Bone marrow (tissue), 2 donors: ENCODE measurements around the gene COL26A1.

Experiments
- DNase-seq, 2 donors: peaks; one replicate each; lab custom pipeline; 2025; lab: John Stamatoyannopoulos, UW

The COL26A1 gene

DNA sequence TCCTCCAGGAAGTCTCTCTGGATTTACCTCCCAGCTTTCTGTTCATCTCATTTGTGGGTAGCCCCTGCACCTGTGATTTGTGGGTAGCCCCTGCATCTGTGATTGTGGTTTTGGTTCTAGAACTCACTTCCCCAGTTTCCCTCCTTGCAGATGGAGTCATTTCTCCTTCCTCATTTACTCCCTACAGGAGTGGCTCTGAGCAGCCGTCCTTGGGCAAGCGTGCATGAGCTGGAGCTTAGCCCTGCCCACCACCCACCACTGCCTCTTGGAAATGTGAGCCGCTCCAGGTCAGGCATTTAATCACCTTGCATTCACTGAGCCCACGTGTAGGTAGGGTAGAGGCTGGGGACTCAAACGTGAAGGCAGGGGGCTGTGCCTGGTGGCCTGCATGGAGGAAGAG is 8.2 kb downstream of the COL26A1 start:
- DNase-seq: peak in 1 of 2 donors; percentile 19

- DNase-seq: no peak
Measured at GRCh38 chr7:101373812-101374614, 11.3 kb downstream of the COL26A1 start.

DNA sequence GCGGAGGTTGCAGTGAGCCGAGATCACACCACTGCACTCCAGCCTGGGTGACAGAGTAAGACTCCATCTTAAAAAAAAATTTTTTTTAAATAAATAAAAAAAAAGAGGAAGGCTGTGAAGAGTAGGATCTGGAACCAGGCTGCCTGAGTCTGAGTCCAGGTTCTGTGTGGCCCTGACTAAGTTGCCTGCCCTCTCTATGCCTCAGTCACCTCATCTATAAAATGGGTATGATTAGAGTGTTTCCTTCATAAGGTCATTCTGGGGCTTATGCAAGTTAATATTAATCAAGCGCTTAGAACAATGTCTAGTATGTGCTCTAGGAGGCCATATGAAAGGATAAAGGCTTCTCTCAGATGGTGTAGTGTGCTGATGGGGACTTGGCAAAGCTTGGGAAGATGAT is 12.3 kb downstream of the COL26A1 start:
- DNase-seq: no peak

DNA sequence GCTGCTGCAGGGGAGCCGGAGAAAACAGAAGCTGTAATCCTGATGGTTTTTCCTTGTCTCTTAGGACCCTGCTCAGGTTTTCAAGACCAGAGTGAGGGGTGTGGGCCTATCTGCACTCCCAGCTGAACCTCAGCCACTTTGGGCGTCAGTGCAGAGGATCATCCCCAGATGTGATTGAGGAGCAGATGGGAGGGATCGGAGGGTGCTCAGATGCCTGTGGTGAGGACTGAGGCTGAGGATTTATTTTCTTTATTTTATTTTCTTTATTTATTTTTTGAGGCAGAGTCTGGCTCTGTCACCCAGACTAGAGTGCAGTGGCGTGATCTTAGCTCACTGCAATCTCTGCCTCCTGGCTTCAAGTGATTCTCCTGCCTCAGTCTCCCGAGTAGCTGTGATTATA is 13.9 kb downstream of the COL26A1 start:
- DNase-seq: no peak

DNA sequence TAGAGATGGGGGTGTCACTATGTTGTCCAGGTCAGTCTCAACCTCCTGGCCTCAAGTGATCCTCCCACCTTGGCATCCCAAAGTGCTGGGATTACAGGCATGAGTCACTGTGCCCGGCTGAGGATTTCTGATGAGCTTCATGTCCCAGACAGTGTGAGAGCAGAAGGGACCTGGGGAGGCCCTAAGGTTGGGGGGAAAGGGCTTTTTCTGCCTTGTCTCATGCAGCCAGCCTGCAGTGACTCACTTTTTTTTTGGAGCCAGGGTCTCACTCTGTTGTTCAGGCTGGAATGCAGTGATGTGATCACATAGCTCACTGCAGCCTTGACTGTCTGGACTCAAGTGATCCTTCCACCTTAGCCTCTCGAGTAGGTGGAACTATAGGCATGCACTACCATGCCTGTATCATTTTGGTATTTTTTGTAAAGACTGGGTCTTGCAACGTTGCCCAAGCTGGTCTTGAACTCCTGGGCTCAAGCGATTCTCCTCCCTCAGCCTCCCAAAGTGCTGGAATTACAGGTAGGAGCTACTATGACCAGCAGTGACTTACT is 14.6 kb downstream of the COL26A1 start:
- no peak for DNase-seq

DNA sequence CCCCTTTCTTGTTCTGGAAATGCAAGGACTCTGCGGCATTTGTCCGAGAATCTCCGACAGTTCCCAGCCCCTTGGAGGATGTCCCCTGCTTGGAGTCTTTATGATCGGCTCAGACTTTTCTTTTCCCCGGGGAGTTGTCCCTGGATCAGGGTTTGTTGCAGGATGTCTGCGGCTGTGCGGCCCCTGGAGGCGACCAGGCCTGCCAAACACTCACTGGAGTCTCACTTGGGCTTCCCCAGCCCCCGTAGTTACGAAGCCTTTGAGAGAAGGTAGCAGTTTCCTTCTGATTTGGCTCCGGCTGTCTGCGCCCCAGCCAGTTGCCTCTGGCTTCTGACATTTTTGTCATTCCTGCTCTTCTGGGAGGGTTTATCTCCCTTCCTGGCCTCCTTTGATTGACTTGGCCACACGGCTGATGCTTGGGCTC is 16.1 kb downstream of the COL26A1 start:
- no peak for DNase-seq

DNA sequence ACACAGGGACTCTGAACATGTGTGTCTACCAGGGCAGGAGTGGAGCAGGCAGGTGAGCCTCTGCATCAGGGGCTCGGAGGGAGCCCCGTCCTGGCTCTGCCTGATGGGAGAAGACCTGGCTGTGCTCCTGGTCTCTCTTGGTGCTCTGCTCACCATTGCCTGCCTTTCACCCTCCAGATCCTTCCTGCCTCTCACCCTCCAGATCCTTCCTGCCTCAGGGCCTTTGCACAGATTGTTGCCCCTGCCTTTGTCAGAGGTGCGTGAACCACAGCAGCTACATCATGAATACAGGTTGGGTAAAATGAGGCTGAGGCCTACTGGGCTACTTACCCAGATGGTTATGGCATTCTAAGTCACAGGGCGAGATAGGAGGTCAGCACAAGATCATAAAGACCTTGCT is 16.6 kb downstream of the COL26A1 start:
- no peak for DNase-seq

DNA sequence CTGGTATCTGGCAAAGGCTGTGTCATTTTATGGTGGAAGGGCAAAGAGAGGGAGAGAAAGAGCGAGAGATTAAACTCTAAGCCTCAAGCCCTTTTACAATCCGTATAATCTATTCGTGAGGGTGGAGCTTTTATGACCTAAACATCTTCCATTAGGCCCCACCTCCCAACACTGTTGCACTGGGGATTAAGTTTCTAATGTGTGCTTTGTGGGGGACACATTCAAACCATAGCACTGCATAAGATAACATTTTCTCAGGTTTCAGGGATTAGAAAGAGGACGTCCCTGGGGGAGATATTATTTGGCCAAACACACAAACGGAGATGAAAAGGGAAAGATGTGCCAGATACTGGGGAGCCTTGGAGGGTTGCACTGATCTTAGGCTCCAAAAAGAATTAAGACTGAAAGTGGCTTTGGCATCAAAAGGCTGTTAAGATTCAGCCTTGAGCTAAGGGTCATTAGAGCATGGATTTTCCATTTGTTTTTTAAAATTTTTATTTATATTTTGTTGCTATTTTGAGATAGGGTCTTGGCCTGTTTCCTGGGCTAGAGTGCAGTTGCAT is 19.0 kb downstream of the COL26A1 start:
- DNase-seq: no peak

- DNase-seq: no peak
Measured at GRCh38 chr7:101382937-101383336, 20.3 kb downstream of the COL26A1 start.

- DNase-seq: no peak
Measured at GRCh38 chr7:101386177-101386557, 23.5 kb downstream of the COL26A1 start.

- no peak for DNase-seq
Measured at GRCh38 chr7:101386558-101387231, 24.0 kb downstream of the COL26A1 start.

- peak in 1 of 2 donors; percentile 66 for DNase-seq
Measured at GRCh38 chr7:101390901-101391301, 28.2 kb downstream of the COL26A1 start.

DNA sequence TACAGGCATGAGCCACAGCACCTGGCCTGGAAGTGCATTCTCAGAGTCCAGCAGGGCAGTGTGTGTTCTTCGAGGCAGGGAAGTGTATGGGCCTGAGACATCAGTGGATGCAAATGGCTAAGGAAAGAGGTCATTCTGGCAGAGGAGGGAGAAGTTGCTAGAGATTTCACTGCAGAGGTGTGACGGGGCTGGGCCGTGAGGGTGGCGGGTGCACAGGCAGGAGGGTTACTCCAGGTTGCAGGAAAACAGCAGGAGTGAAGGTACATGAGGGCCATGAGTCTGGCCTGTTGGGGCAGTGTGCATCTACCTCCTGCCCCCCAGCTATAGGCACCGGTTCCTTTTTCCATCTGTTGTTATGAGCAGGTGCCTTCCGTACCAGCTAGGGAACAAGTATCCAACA is 29.3 kb downstream of the COL26A1 start:
- no peak for DNase-seq

DNA sequence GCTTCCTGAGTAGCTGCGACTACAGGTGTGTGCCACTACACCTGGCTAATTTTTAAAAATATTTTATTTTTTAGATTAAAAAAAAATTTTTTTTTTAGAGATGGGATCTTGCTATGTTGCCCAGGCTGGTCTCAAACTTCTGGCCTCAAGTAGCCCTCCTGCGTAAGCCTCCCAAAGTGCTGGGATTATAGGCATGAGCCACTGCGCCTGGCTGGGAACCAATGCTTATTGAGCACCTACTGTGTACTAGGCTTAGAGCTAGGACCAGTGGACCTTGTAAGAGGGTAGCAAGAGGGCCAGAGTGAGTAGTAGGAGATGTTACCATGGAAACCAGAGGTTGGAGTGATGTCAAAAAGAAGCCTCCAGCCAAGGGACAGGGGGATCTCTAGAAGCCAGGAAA is 31.2 kb downstream of the COL26A1 start:
- DNase-seq: no peak

DNA sequence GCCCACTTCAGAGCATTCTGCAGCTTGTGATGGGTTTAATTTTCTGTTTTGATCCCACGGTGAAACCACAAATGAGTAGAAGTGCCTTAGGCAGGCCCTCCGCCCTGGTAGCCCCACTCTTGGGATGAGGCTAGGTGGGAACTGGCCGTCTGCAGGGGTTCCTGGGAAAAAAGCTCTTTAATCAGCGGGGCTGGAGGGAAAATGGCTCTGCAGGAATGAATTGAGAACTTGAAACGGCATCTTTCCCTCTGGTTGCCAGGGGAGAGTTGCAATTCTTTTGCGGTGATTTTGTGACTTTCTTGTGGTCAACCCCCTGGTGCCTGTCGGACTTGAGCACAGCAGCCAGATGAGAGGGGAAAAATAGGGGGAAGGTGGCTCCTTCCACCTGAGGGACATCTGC is 32.7 kb downstream of the COL26A1 start:
- no peak for DNase-seq

DNA sequence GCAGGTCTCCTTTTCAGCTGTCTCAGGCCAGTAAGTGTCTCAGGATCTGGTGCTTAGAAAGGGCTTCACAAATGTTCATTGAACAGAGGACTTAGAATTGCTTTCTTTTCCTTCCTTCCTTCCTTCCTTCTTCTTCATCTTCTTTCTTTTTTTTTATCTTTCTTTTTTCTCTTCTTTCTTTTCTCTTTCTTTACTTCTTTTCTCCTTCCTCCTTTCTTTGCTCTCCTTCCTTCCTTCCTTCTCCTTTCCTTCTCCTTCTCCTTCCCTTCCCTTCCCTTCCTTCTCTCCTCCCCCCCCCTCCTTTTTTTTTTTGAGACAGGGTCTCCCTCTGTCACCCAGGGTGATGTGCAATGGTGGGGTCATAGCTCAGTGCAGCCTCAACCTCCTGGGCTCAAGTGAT is 34.6 kb downstream of the COL26A1 start:
- no peak for DNase-seq

GRCh38 chr7:101397770-101398324 is 35.2 kb downstream of the COL26A1 start:
- DNase-seq: no peak

DNA sequence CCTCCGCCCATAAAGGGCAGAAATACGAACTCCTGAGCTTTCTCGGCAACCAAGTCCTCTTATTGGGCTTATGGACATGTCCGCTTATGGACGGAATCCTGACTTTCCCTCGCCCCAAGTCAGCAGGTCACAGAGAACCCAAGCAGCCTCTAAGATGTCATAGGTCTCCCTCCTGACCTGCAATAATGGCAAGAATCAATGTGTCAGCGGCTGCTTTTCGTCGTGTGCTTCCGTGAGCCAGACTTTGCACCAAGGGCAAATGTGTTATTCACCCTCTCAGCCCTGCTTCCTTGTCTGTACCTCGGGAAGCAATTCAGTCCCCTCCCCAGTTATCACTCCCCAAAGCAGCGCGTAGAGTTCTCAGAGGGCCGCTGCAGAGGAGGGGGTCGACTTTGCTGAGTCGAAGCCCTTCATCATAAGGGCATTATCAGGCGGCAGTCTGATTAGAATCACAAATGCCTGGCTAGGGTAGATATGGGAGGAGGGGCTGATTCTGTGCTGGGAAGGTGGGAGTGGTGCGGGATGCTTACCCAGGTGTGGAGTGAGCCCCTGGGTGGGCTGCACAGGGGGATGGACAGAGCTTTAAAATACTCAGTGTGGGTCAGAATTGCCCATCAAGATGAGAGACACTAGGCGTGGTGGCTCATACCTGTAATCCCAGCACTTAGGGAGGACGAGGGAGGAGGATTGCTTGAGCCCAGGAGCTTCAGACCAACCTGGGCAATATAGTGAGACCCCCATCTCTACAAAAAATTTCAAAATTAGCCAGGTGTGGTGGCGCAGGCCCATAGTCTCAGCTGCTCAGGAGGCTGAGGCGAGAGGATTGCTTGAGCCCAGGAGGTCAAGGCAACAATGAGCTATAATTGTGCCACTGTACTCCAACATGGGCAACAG is 36.0 kb downstream of the COL26A1 start:
- no peak for DNase-seq

DNA sequence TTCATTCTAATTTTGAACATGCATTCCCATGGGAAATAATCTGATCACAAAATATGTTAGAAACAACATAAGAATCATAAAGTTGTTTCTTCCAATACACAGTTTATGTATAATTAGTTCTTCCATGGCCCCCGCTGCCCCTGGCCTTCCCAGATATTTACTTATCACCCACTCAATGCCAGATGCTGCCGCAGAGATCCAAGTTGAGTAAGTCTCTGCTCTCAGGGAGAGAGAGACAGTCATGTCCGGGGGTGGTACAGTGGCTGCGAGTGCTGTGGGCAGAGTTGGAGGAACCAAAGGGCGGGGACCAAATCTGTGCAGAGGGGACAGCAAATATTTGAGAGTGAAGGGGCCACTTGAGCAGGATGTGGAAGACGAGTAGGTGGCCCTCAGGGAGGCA is 37.1 kb downstream of the COL26A1 start:
- no peak for DNase-seq

- DNase-seq: no peak
Measured at GRCh38 chr7:101400751-101401150, 38.1 kb downstream of the COL26A1 start.

DNA sequence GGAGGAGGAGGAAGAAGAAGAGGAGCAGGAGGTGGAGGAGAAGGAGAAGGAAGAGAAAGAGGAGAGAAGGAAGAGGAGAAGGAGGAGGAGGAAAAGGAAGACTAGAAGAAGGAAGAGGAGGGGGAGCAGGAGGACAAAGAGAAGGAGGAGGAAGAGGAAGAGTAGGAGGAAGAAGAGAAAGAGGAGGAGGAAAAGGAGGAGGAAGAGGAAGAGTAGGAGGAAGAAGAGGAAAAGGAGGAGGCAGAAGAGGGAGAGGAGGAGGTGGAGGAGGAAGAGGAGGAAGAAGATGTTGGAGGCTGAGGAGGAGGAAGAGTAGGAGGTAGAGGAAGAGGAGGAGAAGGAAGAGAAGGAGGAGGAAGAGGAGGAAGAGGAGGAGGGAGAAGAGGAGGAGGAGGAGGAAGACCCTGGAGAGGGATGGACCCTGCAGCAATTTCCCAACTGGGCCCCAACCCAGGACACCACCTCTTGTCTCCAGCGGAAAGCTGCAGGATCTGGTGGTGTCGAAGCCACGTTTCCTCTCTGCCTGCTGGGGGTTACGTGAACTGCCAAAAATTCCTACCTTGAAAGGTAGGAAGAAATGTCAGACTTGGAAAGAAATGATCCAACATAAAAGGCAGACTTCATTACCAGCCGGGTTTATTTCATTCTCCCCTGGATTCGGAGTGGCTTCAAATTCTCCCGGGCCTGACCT is 38.9 kb downstream of the COL26A1 start:
- no peak for DNase-seq
